ENCODE results near the gene ANO3.

ANO3 gene

DNA sequence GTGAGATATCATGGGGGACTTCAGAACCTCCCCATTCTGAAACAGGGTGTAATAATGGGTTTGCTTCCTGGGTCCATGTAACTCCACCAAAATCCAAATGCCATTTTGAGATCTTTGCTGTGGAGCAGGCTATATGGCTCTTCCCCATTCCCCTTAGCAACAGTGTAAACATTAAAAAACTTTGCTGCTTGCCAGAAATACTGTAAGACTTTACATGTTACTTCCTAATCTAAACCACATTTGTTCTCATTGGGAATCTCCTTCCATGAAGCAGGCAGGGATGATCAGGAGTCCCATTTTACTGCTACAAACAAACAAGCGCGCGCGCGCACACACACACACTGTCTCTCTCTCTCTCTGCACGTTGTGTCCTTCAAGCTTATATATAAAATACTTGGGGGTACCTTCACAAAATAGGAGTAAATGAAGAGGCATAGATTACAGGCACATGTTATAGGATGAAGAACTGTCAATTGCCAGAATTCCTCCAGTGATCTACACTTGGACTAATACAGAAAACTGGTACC, 86.5 kb downstream of the ANO3 start:
- intact Hi-C loops (cut with DNase I; ENCODE audit: low total_unique reads): no loop called here
- no peak overlapping the region for H3K4me3 ChIP-seq
- TF ChIP-seq, protein P1, sequence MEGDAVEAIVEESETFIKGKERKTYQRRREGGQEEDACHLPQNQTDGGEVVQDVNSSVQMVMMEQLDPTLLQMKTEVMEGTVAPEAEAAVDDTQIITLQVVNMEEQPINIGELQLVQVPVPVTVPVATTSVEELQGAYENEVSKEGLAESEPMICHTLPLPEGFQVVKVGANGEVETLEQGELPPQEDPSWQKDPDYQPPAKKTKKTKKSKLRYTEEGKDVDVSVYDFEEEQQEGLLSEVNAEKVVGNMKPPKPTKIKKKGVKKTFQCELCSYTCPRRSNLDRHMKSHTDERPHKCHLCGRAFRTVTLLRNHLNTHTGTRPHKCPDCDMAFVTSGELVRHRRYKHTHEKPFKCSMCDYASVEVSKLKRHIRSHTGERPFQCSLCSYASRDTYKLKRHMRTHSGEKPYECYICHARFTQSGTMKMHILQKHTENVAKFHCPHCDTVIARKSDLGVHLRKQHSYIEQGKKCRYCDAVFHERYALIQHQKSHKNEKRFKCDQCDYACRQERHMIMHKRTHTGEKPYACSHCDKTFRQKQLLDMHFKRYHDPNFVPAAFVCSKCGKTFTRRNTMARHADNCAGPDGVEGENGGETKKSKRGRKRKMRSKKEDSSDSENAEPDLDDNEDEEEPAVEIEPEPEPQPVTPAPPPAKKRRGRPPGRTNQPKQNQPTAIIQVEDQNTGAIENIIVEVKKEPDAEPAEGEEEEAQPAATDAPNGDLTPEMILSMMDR (IDR thresholded peaks at IDR 0.05): no peak
- H3K4me1 ChIP-seq: no peaks in the 10 kb centered on the region
- H3K36me3 ChIP-seq: no peaks in the 10 kb centered on the region
- H3K9me3 ChIP-seq: no peaks in the 10 kb centered on the region
- DNase-seq: no peak
- H3K27me3 ChIP-seq: no peaks in the 10 kb centered on the region
- H3K27ac ChIP-seq: no peak overlapping the region

DNA sequence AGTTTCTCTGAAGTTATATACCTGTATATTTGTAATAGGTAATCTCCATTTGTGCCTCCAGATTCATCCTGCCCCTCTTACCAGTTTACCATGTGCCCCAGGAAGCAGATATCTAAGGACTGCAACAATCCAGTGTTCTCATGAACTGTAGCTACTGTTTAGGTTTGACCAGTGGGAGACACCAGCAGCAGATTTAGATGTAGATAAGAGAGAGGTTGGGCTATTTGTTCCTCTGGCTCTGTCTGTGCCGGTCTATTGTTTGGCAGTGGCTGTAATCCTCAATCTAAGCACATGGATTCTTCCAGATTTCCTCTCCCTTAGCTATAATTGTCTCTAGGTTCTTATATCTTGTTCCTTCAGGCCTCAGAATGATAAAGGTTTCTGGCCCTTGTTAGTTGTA, 88.4 kb downstream of the ANO3 start:
- intact Hi-C loops (cut with DNase I; ENCODE audit: low total_unique reads): no loop called here

GRCh38 chr11:26424255-26424654, 92.3 kb downstream of the ANO3 start:
- TF ChIP-seq, protein P1 (IDR thresholded peaks at IDR 0.05): no peak
- Histone ChIP-seq H3K27ac (no peak overlapping the region), H3K4me3 (no peak overlapping the region), H3K4me1 (no peaks in the 10 kb centered on the region), H3K36me3 (no peaks in the 10 kb centered on the region), H3K9me3 (no peaks in the 10 kb centered on the region), H3K27me3 (no peaks in the 10 kb centered on the region)
- no peak for DNase-seq
- intact Hi-C loops (cut with DNase I; ENCODE audit: low total_unique reads): no loop called here

More for the DNA sequence above, 88.4 kb downstream of the ANO3 start:
- Histone ChIP-seq H3K27ac (no peak overlapping the region), H3K27me3 (no peaks in the 10 kb centered on the region), H3K4me1 (no peaks in the 10 kb centered on the region), H3K9me3 (no peaks in the 10 kb centered on the region), H3K36me3 (no peaks in the 10 kb centered on the region), H3K4me3 (no peak overlapping the region)
- TF ChIP-seq, protein P1 (IDR thresholded peaks at IDR 0.05): no peak
- DNase-seq: no peak

DNA sequence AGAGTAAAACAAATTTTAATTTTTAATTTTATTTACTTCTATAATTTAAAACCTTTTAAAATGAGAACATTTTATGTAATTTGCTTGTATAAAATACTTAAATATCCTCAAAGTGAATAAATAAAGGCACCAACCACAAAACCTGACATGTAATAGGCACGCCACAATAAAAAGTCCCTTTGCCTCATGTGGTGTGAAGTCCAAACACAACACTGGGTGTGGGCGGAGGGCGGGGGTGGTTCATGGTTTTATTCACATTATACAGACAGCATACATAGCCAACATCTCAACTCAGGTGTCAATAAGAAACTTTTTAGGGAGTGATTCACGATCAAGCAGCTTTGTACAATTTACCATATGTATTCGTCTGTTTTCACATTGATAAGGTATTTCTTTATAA, 107.9 kb downstream of the ANO3 start:
- H3K4me1 ChIP-seq: no peaks in the 10 kb centered on the region
- no peak overlapping the region for H3K4me3 ChIP-seq
- no peak overlapping the region for H3K27ac ChIP-seq
- TF ChIP-seq, protein P1 (IDR thresholded peaks at IDR 0.05): no peak
- H3K9me3 ChIP-seq: no peaks in the 10 kb centered on the region
- H3K36me3 ChIP-seq: no peaks in the 10 kb centered on the region
- no peaks in the 10 kb centered on the region for H3K27me3 ChIP-seq
- intact Hi-C loops (cut with DNase I; ENCODE audit: low total_unique reads): no loop called here
- DNase-seq: no peak

DNA sequence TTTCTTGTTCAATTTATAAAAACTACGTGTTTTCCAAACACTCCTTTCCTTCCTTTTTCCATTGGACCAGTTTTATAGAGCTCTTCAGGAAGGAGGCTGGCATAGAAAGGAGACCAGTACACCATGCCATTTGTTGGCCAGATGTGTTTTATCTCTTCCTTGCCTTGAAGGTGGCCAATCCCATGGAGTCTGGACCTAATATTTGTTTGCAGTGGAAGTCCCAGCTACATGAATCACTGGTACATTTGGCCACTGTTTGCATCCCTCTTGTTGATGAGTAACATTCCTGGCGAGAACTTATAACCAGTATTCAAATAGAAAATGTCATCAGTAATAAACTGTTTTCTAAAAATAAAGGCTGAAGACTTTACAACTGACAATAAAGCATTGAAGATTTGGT, 110.2 kb downstream of the ANO3 start:
- no peak for DNase-seq
- Histone ChIP-seq H3K27ac (no peak overlapping the region), H3K4me1 (no peaks in the 10 kb centered on the region), H3K36me3 (no peaks in the 10 kb centered on the region), H3K4me3 (no peak overlapping the region), H3K27me3 (no peaks in the 10 kb centered on the region), H3K9me3 (no peaks in the 10 kb centered on the region)
- TF ChIP-seq, protein P1 (IDR thresholded peaks at IDR 0.05): no peak
- intact Hi-C loops (cut with DNase I; ENCODE audit: low total_unique reads): no loop called here

GRCh38 chr11:26443617-26444016, 111.7 kb downstream of the ANO3 start:
- no peaks in the 10 kb centered on the region for H3K27me3 ChIP-seq
- TF ChIP-seq, protein P1 (IDR thresholded peaks at IDR 0.05): no peak
- intact Hi-C loops (cut with DNase I; ENCODE audit: low total_unique reads): no loop called here
- no peak overlapping the region for H3K27ac ChIP-seq
- H3K9me3 ChIP-seq: no peaks in the 10 kb centered on the region
- no peaks in the 10 kb centered on the region for H3K4me1 ChIP-seq
- no peaks in the 10 kb centered on the region for H3K36me3 ChIP-seq
- DNase-seq: no peak
- no peak overlapping the region for H3K4me3 ChIP-seq

All from tibial artery (tissue), 4 donors.